Endothelial cell of umbilical vein (primary cell): Measurements from ENCODE around the gene GPR78. TPM values are rescaled to one million over a fixed set of nuclear protein-coding genes. Genes with fewer than 3 reads are reported as not detected.

Experiments used
- BruUV-seq: library from RNA; stranded (reverse); fragments of 400-500 nt; replicated peaks from 2 replicates; lab custom pipeline; 2021; lab: Mats Ljungman, UMichigan
- CTCF ChIA-PET: fragments of 300-600, 350-600 bp; sonication (Branson Sonifier 250); formaldehyde crosslinking; loops from one replicate; lab custom pipeline; 2021; ENCODE audit warnings: antibody characterized with exemption, inconsistent platforms; lab: Charles Lee
- POLR2A ChIA-PET: fragments of 300-600, 350-600 bp; sonication (Branson Sonifier 250); formaldehyde crosslinking; loops from one replicate; lab custom pipeline; 2021; ENCODE audit warnings: antibody characterized with exemption, inconsistent platforms; lab: Charles Lee
- DNase-seq: peaks from one replicate; pipeline ENCODE4 v3.0.0-alpha.2; 2011; ENCODE audit warnings: low read depth, low spot score
- FAIRE-seq: peaks from 2 replicates; lab custom pipeline; 2011; peaks lifted over from hg19 to GRCh38; lab: Jason Lieb, UNC
- H2AFZ ChIP-seq: 2 replicates; pipeline ENCODE4 v1.6.0; 2012; ENCODE audit warnings: low read depth, low read length, control low read depth, inconsistent platforms
- H3K27ac ChIP-seq: 2 replicates; pipeline ENCODE4 v1.5.1; 2011; ENCODE audit warnings: low read depth, mild to moderate bottlenecking, control low read depth, low read length, moderate library complexity; ENCODE audit not compliant: insufficient read depth
- H3K27me3 ChIP-seq, 2 experiments: 2 replicates each; pipeline versions ENCODE4 v1.6.0 to v1.6.1; 2011; ENCODE audit warnings: low read length in 2 of 2, mixed read lengths in 1 of 2; ENCODE audit not compliant: control insufficient read depth in 2 of 2, insufficient read depth in 2 of 2
- H3K36me3 ChIP-seq, 2 experiments: 2 replicates in 1 of 2; 3 replicates in 1 of 2; pipeline ENCODE4 v1.5.1; 2011; ENCODE audit warnings: low read length in 2 of 2, mild to moderate bottlenecking in 1 of 2, moderate library complexity in 1 of 2; ENCODE audit not compliant: control insufficient read depth in 2 of 2, insufficient read depth in 2 of 2; ENCODE audit errors: extremely low read depth in 1 of 2
- H3K4me1 ChIP-seq: 3 replicates; pipeline ENCODE4 v1.5.1; 2011; ENCODE audit warnings: mild to moderate bottlenecking, low read length; ENCODE audit not compliant: control insufficient read depth, insufficient read depth; ENCODE audit errors: extremely low read depth
- H3K4me2 ChIP-seq: 2 replicates; pipeline ENCODE4 v1.6.1; 2011; ENCODE audit warnings: low read length, control low read depth, mixed read lengths; ENCODE audit not compliant: insufficient read depth
- H3K4me3 ChIP-seq, 3 experiments: fragments of 200-600 bp in 1 of 3; sonication (generic), shearing (Covaris generic) in 1 of 3; replicated peaks in 1 of 3; 2 replicates each; pipeline ENCODE4 v1.5.1; 2011 to 2016; ENCODE audit warnings: control low read depth in 3 of 3, low read length in 3 of 3, mild to moderate bottlenecking in 2 of 3, inconsistent platforms in 1 of 3, low read depth in 1 of 3, moderate library complexity in 1 of 3; ENCODE audit not compliant: insufficient read depth in 1 of 3
- H3K79me2 ChIP-seq: 2 replicates; pipeline ENCODE4 v1.6.0; 2012; ENCODE audit warnings: low read length, inconsistent platforms; ENCODE audit not compliant: control insufficient read depth, insufficient read depth
- H3K9ac ChIP-seq: replicated peaks from 2 replicates; pipeline ENCODE3; 2011; ENCODE audit warnings: low read length, control low read depth; ENCODE audit not compliant: insufficient read depth; ENCODE audit errors: extremely low read depth
- H3K9me1 ChIP-seq: replicated peaks from 3 replicates; pipeline ENCODE4 v1.6.0; 2011; ENCODE audit warnings: mild to moderate bottlenecking, low read length; ENCODE audit not compliant: control insufficient read depth, insufficient read depth; ENCODE audit errors: extremely low read depth
- H3K9me3 ChIP-seq: replicated peaks from 2 replicates; pipeline ENCODE4 v1.5.1; 2012; ENCODE audit warnings: low read length, inconsistent platforms; ENCODE audit not compliant: control insufficient read depth, insufficient read depth
- H4K20me1 ChIP-seq: replicated peaks from 2 replicates; pipeline ENCODE3; 2011; ENCODE audit warnings: mild to moderate bottlenecking, low read length; ENCODE audit not compliant: control insufficient read depth, insufficient read depth; ENCODE audit errors: extremely low read depth
- EZH2 ChIP-seq: IDR thresholded peaks from 2 replicates; pipeline ENCODE4 v1.6.1; 2012; ENCODE audit warnings: borderline replicate concordance, low read depth, mild to moderate bottlenecking, moderate library complexity, low read length, inconsistent platforms; ENCODE audit not compliant: severe bottlenecking
- FOS ChIP-seq: IDR thresholded peaks from 2 replicates; pipeline ENCODE4 v1.6.1; 2011; ENCODE audit warnings: mild to moderate bottlenecking, low read length, moderate library complexity, borderline replicate concordance; ENCODE audit not compliant: insufficient read depth
- GATA2 ChIP-seq: IDR thresholded peaks from 2 replicates; pipeline ENCODE4 v1.7.0; 2011; ENCODE audit warnings: low read depth, mild to moderate bottlenecking, moderate library complexity, mixed read lengths, low read length; ENCODE audit not compliant: insufficient read length, insufficient read depth
- JUN ChIP-seq: IDR thresholded peaks from 2 replicates; pipeline ENCODE4 v1.6.1; 2011; ENCODE audit warnings: borderline replicate concordance, low read depth; ENCODE audit not compliant: insufficient read length, insufficient read depth
- MYC ChIP-seq: IDR thresholded peaks from one replicate; pipeline ENCODE4 v1.6.1; 2011; ENCODE audit warnings: mild to moderate bottlenecking, low read depth, low read length
- POLR2A ChIP-seq: IDR thresholded peaks from 2 replicates; pipeline ENCODE4 v1.6.1; 2012; ENCODE audit warnings: low read depth, mild to moderate bottlenecking, control low read depth, low read length
- POLR2AphosphoS5 ChIP-seq: IDR thresholded peaks from 2 replicates; pipeline ENCODE4 v1.6.1; 2012; ENCODE audit warnings: low read depth, mild to moderate bottlenecking, control low read depth, low read length, moderate library complexity; ENCODE audit not compliant: insufficient read depth
- dilution Hi-C: fragments of 300-500 bp; cut with MboI; formaldehyde crosslinking; loops from one replicate; pipeline ENCODE4 v1.15.0; 2019; ENCODE audit warnings: low sequenced_read_pairs; ENCODE audit not compliant: extremely low pct_ligation_motif_present
- intact Hi-C: fragments of 100-400 bp; cut with micrococcal nuclease; formaldehyde crosslinking; loops from one replicate; pipeline ENCODE4 v1.10.0; 2022
- polyA plus RNA-seq, 4 experiments: library from polyadenylated mRNA; depleted of rRNA in 3 of 4; stranded (reverse) in 3 of 4; unstranded in 1 of 4; fragments of >200 nt; gene quantifications; 2 replicates each; pipeline versions ENCODE4 v1.2.1 to v1.2.3, GENCODE V29; 2011 to 2012; ENCODE audit warnings: missing spikeins in 1 of 4
- total RNA-seq: library from RNA; stranded (reverse); gene quantifications from 2 replicates; pipeline ENCODE4 v1.2.3, GENCODE V29; 2021
- TF ChIP-seq, protein P1 (sequence below): IDR thresholded peaks from 2 replicates; pipeline ENCODE4 v1.6.1; 2011; ENCODE audit not compliant: insufficient read depth, insufficient read length
- TF ChIP-seq, protein P2 (sequence below), 2 donors: IDR thresholded peaks; 1 replicate in 1 of 2; 2 replicates in 1 of 2; pipeline ENCODE4 v1.5.1; 2011; ENCODE audit warnings: low read length in 2 of 2, mild to moderate bottlenecking in 2 of 2, moderate library complexity in 2 of 2, control low read depth in 1 of 2, inconsistent platforms in 1 of 2, low read depth in 1 of 2; ENCODE audit not compliant: insufficient read depth in 1 of 2; ENCODE audit errors: extremely low read depth in 1 of 2

The GPR78 gene
- total and polyA plus RNA-seq, 2 donors (not counting 3 experiments of a cell fraction or from before 2014, with no cell fraction given): not detected

DNA sequence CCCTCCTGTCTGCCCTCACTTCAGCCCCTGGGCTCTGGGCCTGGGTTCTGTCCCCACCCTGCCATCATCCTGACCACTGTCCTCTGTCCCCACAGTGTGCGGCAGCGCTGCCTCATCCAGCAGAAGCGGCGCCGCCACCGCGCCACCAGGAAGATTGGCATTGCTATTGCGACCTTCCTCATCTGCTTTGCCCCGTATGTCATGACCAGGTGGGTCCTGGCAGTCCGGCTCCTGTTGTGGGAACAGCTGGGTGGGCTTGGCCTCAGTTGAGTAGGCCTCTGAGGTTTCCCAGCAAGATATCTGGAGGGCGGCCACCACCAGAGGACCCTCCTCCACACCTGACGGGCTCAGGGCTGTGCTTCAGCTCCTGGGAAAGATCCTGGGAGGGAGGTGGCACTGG is 2.2 kb downstream of the GPR78 start:
- no peaks in the 10 kb centered on the region for H3K79me2 ChIP-seq
- no peak overlapping the region for H3K9ac ChIP-seq
- H3K9me3 ChIP-seq: no peaks in the 10 kb centered on the region
- intact Hi-C loops: no loop called here
- no peak overlapping the region for H2AFZ ChIP-seq
- POLR2A ChIA-PET: no interaction called here
- FAIRE-seq (no peak), DNase-seq (no peak)
- TF ChIP-seq, protein P1, sequence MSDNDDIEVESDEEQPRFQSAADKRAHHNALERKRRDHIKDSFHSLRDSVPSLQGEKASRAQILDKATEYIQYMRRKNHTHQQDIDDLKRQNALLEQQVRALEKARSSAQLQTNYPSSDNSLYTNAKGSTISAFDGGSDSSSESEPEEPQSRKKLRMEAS: no peak
- TF ChIP-seq, protein P2, sequence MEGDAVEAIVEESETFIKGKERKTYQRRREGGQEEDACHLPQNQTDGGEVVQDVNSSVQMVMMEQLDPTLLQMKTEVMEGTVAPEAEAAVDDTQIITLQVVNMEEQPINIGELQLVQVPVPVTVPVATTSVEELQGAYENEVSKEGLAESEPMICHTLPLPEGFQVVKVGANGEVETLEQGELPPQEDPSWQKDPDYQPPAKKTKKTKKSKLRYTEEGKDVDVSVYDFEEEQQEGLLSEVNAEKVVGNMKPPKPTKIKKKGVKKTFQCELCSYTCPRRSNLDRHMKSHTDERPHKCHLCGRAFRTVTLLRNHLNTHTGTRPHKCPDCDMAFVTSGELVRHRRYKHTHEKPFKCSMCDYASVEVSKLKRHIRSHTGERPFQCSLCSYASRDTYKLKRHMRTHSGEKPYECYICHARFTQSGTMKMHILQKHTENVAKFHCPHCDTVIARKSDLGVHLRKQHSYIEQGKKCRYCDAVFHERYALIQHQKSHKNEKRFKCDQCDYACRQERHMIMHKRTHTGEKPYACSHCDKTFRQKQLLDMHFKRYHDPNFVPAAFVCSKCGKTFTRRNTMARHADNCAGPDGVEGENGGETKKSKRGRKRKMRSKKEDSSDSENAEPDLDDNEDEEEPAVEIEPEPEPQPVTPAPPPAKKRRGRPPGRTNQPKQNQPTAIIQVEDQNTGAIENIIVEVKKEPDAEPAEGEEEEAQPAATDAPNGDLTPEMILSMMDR (IDR thresholded peaks at IDR 0.05; ENCODE audit: extremely low read depth in 1 of 2, insufficient read depth in 1 of 2, low read depth in 1 of 2, low read length in 2 of 2): no peak
- TF ChIP-seq POLR2A (no peak), EZH2 (no peak), FOS (no peak), JUN (no peak), MYC (no peak), POLR2AphosphoS5 (no peak), GATA2 (no peak)
- no peak overlapping the region for H3K4me3 ChIP-seq
- H3K27me3 ChIP-seq: no peaks in the 10 kb centered on the region
- H3K9me1 ChIP-seq: no peaks in the 10 kb centered on the region
- no peak overlapping the region for H3K4me2 ChIP-seq
- H4K20me1 ChIP-seq: no peaks in the 10 kb centered on the region
- no peaks in the 10 kb centered on the region for H3K4me1 ChIP-seq
- CTCF ChIA-PET: no interaction called here
- dilution Hi-C loops: no loop called here
- no peaks in the 10 kb centered on the region for H3K36me3 ChIP-seq
- no TSS peak for BruUV-seq
- H3K27ac ChIP-seq: no peak overlapping the region
